Ramos (cell line): ENCODE data around the gene EEPD1.

Experiments
- in situ Hi-C: fragments of 300-500 bp; cut with MboI; formaldehyde crosslinking; loops from one replicate; pipeline ENCODE4 v1.14.3; 2022; ENCODE audit warnings: low sequenced_read_pairs; ENCODE audit not compliant: unreplicated experiment

Gene EEPD1

GRCh38 chr7:36188266-36188665 lies 35.2 kb downstream of the EEPD1 start:
- in situ Hi-C loops: no loop called here

- in situ Hi-C loops: no loop called here
Measured at GRCh38 chr7:36188906-36189305, 35.9 kb downstream of the EEPD1 start.

GRCh38 chr7:36190447-36191291 lies 37.6 kb downstream of the EEPD1 start:
- in situ Hi-C loops: no loop called here

GRCh38 chr7:36191292-36191920 lies 38.4 kb downstream of the EEPD1 start:
- in situ Hi-C loops: no loop called here

GRCh38 chr7:36192053-36192824 lies 39.2 kb downstream of the EEPD1 start:
- in situ Hi-C loops: no loop called here

- in situ Hi-C loops: no loop called here
Measured at GRCh38 chr7:36192877-36193276, 39.8 kb downstream of the EEPD1 start.

GRCh38 chr7:36198854-36199266 lies 45.8 kb downstream of the EEPD1 start:
- in situ Hi-C loops: no loop called here

GRCh38 chr7:36199329-36199728 lies 46.3 kb downstream of the EEPD1 start:
- in situ Hi-C loops: no loop called here

- in situ Hi-C loops: no loop called here
Measured at GRCh38 chr7:36201122-36201723, 48.2 kb downstream of the EEPD1 start.

GRCh38 chr7:36202398-36202797 lies 49.3 kb downstream of the EEPD1 start:
- in situ Hi-C loops: no loop called here

- in situ Hi-C loops: no loop called here
Measured at GRCh38 chr7:36203071-36203790, 50.2 kb downstream of the EEPD1 start.

- in situ Hi-C loops: no loop called here
Measured at GRCh38 chr7:36204044-36204663, 51.1 kb downstream of the EEPD1 start.

- in situ Hi-C loops: no loop called here
Measured at GRCh38 chr7:36204929-36205635, 52.0 kb downstream of the EEPD1 start.

- in situ Hi-C loops: no loop called here
Measured at GRCh38 chr7:36205803-36206202, 52.7 kb downstream of the EEPD1 start.

GRCh38 chr7:36207451-36208291 lies 54.6 kb downstream of the EEPD1 start:
- in situ Hi-C loops: no loop called here

- in situ Hi-C loops: no loop called here
Measured at GRCh38 chr7:36208426-36208825, 55.4 kb downstream of the EEPD1 start.

- in situ Hi-C loops: no loop called here
Measured at GRCh38 chr7:36208997-36209813, 56.2 kb downstream of the EEPD1 start.
